Thyroid gland (tissue), 4 donors: ENCODE results near the gene CERCAM. TPM values are rescaled to one million over a fixed set of nuclear protein-coding genes. Genes with fewer than 3 reads are reported as not detected.

Source experiments
- DNase-seq, 2 donors: peaks; one replicate each; pipeline ENCODE4 v3.0.0-alpha.2; 2019
- H3K27ac ChIP-seq, 3 donors: fragments of 200-600 bp; sonication (generic); 1 replicate in 2 of 3; 2 replicates in 1 of 3; pipeline ENCODE4 v1.5.1; 2016 to 2019; ENCODE audit warnings: mild to moderate bottlenecking in 1 of 3, moderate library complexity in 1 of 3
- H3K27me3 ChIP-seq: fragments of 200-600 bp; sonication (generic); one replicate; pipeline ENCODE4 v1.5.1; 2019
- H3K36me3 ChIP-seq, 2 donors: fragments of 200-600 bp; sonication (generic); one replicate each; pipeline ENCODE4 v1.5.1; 2016 to 2019
- H3K4me1 ChIP-seq, 2 donors: fragments of 200-600 bp; sonication (generic); one replicate each; pipeline ENCODE4 v1.5.1; 2017 to 2019
- H3K4me3 ChIP-seq, 3 donors: fragments of 200-600 bp; sonication (generic); replicated peaks in 1 of 3; 1 replicate in 2 of 3; 2 replicates in 1 of 3; pipeline ENCODE4 v1.5.1; 2016; ENCODE audit warnings: mild to moderate bottlenecking in 1 of 3
- H3K9me3 ChIP-seq: fragments of 200-600 bp; sonication (generic); one replicate; pipeline ENCODE4 v1.5.1; 2017
- CTCF ChIP-seq, 6 experiments: fragments of 200-600 bp in 3 of 6; fragments of 450-650 bp in 3 of 6; sonication (generic) in 3 of 6; IDR thresholded peaks; one replicate each; pipeline ENCODE4 v1.5.1; 2016 to 2019; ENCODE audit warnings: antibody characterized with exemption in 6 of 6, mild to moderate bottlenecking in 2 of 6, inconsistent platforms in 1 of 6, moderate library complexity in 1 of 6
- POLR2A ChIP-seq, 2 donors: fragments of 450-650 bp; IDR thresholded peaks; one replicate each; pipeline ENCODE4 v1.6.1; 2017; ENCODE audit warnings: antibody characterized with exemption in 2 of 2, mild to moderate bottlenecking in 2 of 2, moderate library complexity in 1 of 2
- WGBS, 2 donors: methylation state at CpG; one replicate each; pipeline ENCODE4 v1.1.5; 2017; 5-methylcytosine and 5-hydroxymethylcytosine counted together
- intact Hi-C: fragments of 100-400 bp; cut with DNase I; formaldehyde crosslinking; loops from one replicate; pipeline ENCODE4 v1.15.1; 2023
- total RNA-seq, 4 donors: library from RNA; depleted of rRNA; stranded (reverse); fragments of >200 nt; gene quantifications; one replicate each; pipeline ENCODE4 v1.2.3, GENCODE V29; 2016

CERCAM gene
- total RNA-seq, 4 donors from 2014 or later, result 22.3 to 35.4 (median 27.2) TPM

- Histone ChIP-seq H3K4me3 (no peak overlapping the region), H3K4me1 (peaks cover 5 to 15% of the 10 kb centered on the region in 2 donors), H3K27ac (no peak overlapping the region), H3K36me3 (no peaks in the 10 kb centered on the region), H3K27me3 (no peaks in the 10 kb centered on the region), H3K9me3 (no peaks in the 10 kb centered on the region)
- DNase-seq, result no peak
- 71 to 77% methylated on average over 3 of the region's 3 CpGs for WGBS, 2 donors
- intact Hi-C loops, result loop anchor here (5.0 to 10.0 kb wide), 2 partner anchors 52 to 120 kb away; no protein-coding TSS in a partner anchor
- TF ChIP-seq POLR2A (IDR thresholded peaks at IDR 0.05) (no peak), CTCF (IDR thresholded peaks at IDR 0.05) (no peak)
Observed at GRCh38 chr9:128414461-128414860, 6.2 kb upstream of the CERCAM start.

GRCh38 chr9:128415281-128415680, 5.4 kb upstream of the CERCAM start:
- TF ChIP-seq POLR2A (IDR thresholded peaks at IDR 0.05), result no peak
- no peak for TF ChIP-seq CTCF (IDR thresholded peaks at IDR 0.05)
- Histone ChIP-seq H3K36me3 (no peaks in the 10 kb centered on the region), H3K4me3 (no peak overlapping the region), H3K4me1 (peaks cover 10 to 21% of the 10 kb centered on the region in 2 donors), H3K27ac (no peak overlapping the region), H3K27me3 (no peaks in the 10 kb centered on the region), H3K9me3 (no peaks in the 10 kb centered on the region)
- no peak for DNase-seq
- intact Hi-C loops, result loop anchor here (10.0 kb wide), 1 partner anchor 120 kb away; no protein-coding TSS in a partner anchor
- 76 to 93% methylated on average over 2 of the region's 2 CpGs for WGBS, 2 donors

DNA sequence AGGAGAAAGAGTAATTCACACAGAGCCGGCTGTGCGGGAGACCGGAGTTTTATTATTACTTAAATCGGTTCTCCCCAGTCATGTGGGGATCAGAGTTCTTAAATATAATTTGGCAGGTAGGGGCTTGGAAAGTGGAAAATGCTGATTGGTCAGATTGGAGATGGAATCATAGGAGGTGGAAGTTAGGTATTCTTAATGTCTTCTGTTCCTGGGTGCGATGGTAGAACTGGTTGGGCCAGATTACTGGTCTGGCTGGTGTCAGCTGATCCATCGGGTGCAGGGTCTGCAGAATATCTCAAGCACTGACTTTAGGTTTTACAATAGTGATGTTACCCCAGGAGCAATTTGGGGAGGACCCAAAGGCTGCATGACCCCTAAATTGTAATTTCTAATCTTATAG, 4.6 kb upstream of the CERCAM start:
- DNase-seq, result peak; percentile 74 to 75
- peak overlapping the region in 2 of 3 donors; percentile 49 to 66 for H3K27ac ChIP-seq
- no peak overlapping the region for H3K4me3 ChIP-seq
- TF ChIP-seq POLR2A (IDR thresholded peaks at IDR 0.05) (no peak), CTCF (IDR thresholded peaks at IDR 0.05) (no peak)
- H3K36me3 ChIP-seq, result no peaks in the 10 kb centered on the region
- no peaks in the 10 kb centered on the region for H3K9me3 ChIP-seq
- WGBS, 2 donors, result 27 to 28% methylated on average over 6 of the region's 6 CpGs
- intact Hi-C loops, result loop anchor here (10.0 kb wide), 1 partner anchor 121 kb away; no protein-coding TSS in a partner anchor
- H3K4me1 ChIP-seq, result peaks cover 11 to 21% of the 10 kb centered on the region in 2 donors
- H3K27me3 ChIP-seq, result no peaks in the 10 kb centered on the region

DNA sequence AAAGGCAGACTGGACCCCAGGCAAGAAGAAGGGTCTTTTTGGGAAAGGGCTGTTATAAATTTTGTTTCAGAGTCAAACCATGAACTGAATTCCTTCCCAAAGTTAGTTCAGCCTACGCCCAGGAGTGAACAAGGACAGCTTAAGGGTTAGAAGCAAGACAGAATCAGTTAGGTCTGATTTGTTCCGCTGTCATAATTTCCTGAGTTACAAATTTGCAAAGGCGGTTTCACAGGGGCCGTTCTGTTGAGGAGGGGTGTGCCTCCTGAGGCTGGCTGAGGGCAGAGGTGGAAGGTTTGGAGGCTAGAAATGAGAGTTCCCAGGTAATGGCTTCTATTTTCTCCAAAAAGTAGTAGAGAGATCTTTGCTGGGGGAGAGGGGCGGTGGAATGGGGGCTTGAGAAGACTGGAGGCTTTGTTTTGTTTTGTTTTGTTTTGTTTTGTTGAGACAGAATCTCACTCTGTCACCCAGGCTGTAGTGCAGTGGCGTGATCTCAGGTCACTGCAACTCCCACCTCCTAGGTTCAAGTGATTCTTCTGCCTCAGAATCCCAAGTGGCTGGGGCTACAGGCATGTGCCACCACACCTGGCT, 4.1 kb upstream of the CERCAM start:
- intact Hi-C loops, result loop anchor here (10.0 kb wide), 1 partner anchor 122 kb away; no protein-coding TSS in a partner anchor
- DNase-seq, result no peak

More for the DNA sequence above, 4.1 kb upstream of the CERCAM start:
- H3K9me3 ChIP-seq, result no peaks in the 10 kb centered on the region
- WGBS, 2 donors, result 46 to 55% methylated on average over 6 of the region's 6 CpGs
- H3K36me3 ChIP-seq, result no peaks in the 10 kb centered on the region
- peak overlapping the region in 2 of 3 donors; percentile 49 to 66 for H3K27ac ChIP-seq
- peaks cover 16 to 23% of the 10 kb centered on the region in 2 donors for H3K4me1 ChIP-seq
- TF ChIP-seq POLR2A (IDR thresholded peaks at IDR 0.05), result no peak
- no peak for TF ChIP-seq CTCF (IDR thresholded peaks at IDR 0.05)
- H3K4me3 ChIP-seq, result no peak overlapping the region
- no peaks in the 10 kb centered on the region for H3K27me3 ChIP-seq
